Astrocyte of the spinal cord (primary cell): Measurements from ENCODE around the gene SYCP3.

ENCODE experiments used
- DNase-seq: peaks from one replicate; pipeline ENCODE4 v3.0.0; 2011; ENCODE audit warnings: low read depth, low spot score
- H3K4me3 ChIP-seq: 2 replicates; pipeline ENCODE4 v1.5.1; 2011; ENCODE audit warnings: low read depth, mild to moderate bottlenecking, low read length, moderate library complexity
- CTCF ChIP-seq: IDR thresholded peaks from 2 replicates; pipeline ENCODE4 v1.5.1; 2012; ENCODE audit warnings: low read depth, mild to moderate bottlenecking, low read length, inconsistent platforms
- in situ Hi-C: cut with HindIII; loops from 2 replicates; pipeline ENCODE4 v1.10.0; 2017; ENCODE audit warnings: low sequenced_read_pairs

SYCP3 gene

GRCh38 chr12:101763246-101763931 is 24.1 kb upstream of the SYCP3 start:
- in situ Hi-C loops: no loop called here
- no peak for TF ChIP-seq CTCF
- no peak for DNase-seq
- no peak overlapping the region for H3K4me3 ChIP-seq

- H3K4me3 ChIP-seq: no peak overlapping the region
- TF ChIP-seq CTCF: no peak
- in situ Hi-C loops: no loop called here
- no peak for DNase-seq
These were observed 22.5 kb upstream of the SYCP3 start for GRCh38 chr12:101761781-101762180.

- in situ Hi-C loops: no loop called here
- no peak for DNase-seq
- no peak overlapping the region for H3K4me3 ChIP-seq
- no peak for TF ChIP-seq CTCF
These were observed 22.1 kb upstream of the SYCP3 start for GRCh38 chr12:101761350-101761749.

GRCh38 chr12:101759396-101760047 is 20.3 kb upstream of the SYCP3 start:
- in situ Hi-C loops: no loop called here
- DNase-seq: peak; percentile 42
- no peak overlapping the region for H3K4me3 ChIP-seq
- TF ChIP-seq CTCF: peak; percentile 76

- H3K4me3 ChIP-seq: no peak overlapping the region
- TF ChIP-seq CTCF: no peak
- no peak for DNase-seq
- in situ Hi-C loops: no loop called here
These were observed 10.9 kb upstream of the SYCP3 start for GRCh38 chr12:101750152-101750551.

- TF ChIP-seq CTCF: no peak
- in situ Hi-C loops: no loop called here
- no peak for DNase-seq
- no peak overlapping the region for H3K4me3 ChIP-seq
These were observed 10.4 kb upstream of the SYCP3 start for GRCh38 chr12:101749657-101750056.
